Trophoblast cell (in vitro differentiated cells and primary cell): ENCODE data around the gene NT5DC2.

ENCODE experiments used
- DNase-seq, 2 donors: peaks; one replicate each; pipeline ENCODE4 v3.0.0-alpha.2; 2016
- H2AFZ ChIP-seq: 2 replicates; pipeline ENCODE4 v1.6.1; 2013; ENCODE audit warnings: low read length, moderate library complexity, mild to moderate bottlenecking; ENCODE audit not compliant: insufficient read depth, poor library complexity
- H2AK5ac ChIP-seq: 2 replicates; pipeline ENCODE4 v1.6.1; 2013; ENCODE audit warnings: mild to moderate bottlenecking, low read length
- H2BK120ac ChIP-seq: 2 replicates; pipeline ENCODE4 v1.6.1; 2013; ENCODE audit warnings: low read length, mild to moderate bottlenecking, moderate library complexity; ENCODE audit not compliant: insufficient read depth, poor library complexity
- H2BK12ac ChIP-seq: 2 replicates; pipeline ENCODE4 v1.6.1; 2013; ENCODE audit warnings: mild to moderate bottlenecking, low read length, moderate library complexity
- H2BK5ac ChIP-seq: 2 replicates; pipeline ENCODE4 v1.6.1; 2013; ENCODE audit warnings: low read length, low read depth, moderate library complexity, mild to moderate bottlenecking; ENCODE audit not compliant: poor library complexity
- H3K14ac ChIP-seq: 2 replicates; pipeline ENCODE4 v1.6.1; 2013; ENCODE audit warnings: mild to moderate bottlenecking, low read length
- H3K18ac ChIP-seq: 2 replicates; pipeline ENCODE4 v1.6.1; 2013; ENCODE audit warnings: mild to moderate bottlenecking, low read length
- H3K23ac ChIP-seq: 2 replicates; pipeline ENCODE4 v1.6.1; 2013; ENCODE audit warnings: low read length
- H3K27ac ChIP-seq: 2 replicates; pipeline ENCODE4 v1.5.1; 2013; ENCODE audit warnings: low read depth, mild to moderate bottlenecking, inconsistent platforms, low read length, moderate library complexity
- H3K27me3 ChIP-seq: 2 replicates; pipeline ENCODE4 v1.6.1; 2013; ENCODE audit warnings: inconsistent platforms, mild to moderate bottlenecking, low read length, moderate library complexity; ENCODE audit not compliant: insufficient read depth
- H3K36me3 ChIP-seq, 2 experiments: 1 replicate in 1 of 2; 2 replicates in 1 of 2; pipeline ENCODE4 v1.6.1; 2013; ENCODE audit warnings: low read length in 2 of 2, mild to moderate bottlenecking in 2 of 2, moderate library complexity in 1 of 2; ENCODE audit not compliant: insufficient read depth in 2 of 2, control insufficient read depth in 1 of 2
- H3K4ac ChIP-seq: 2 replicates; pipeline ENCODE4 v1.6.1; 2013; ENCODE audit warnings: low read depth, mild to moderate bottlenecking, low read length, moderate library complexity
- H3K4me1 ChIP-seq, 2 experiments: 1 replicate in 1 of 2; 2 replicates in 1 of 2; pipeline ENCODE4 v1.6.1; 2013; ENCODE audit warnings: low read length in 2 of 2, mild to moderate bottlenecking in 2 of 2, moderate library complexity in 1 of 2; ENCODE audit not compliant: insufficient read depth in 2 of 2, control insufficient read depth in 1 of 2
- H3K4me2 ChIP-seq: 2 replicates; pipeline ENCODE4 v1.6.1; 2013; ENCODE audit warnings: inconsistent platforms, mild to moderate bottlenecking, low read length, moderate library complexity
- H3K4me3 ChIP-seq: 2 replicates; pipeline ENCODE4 v1.5.1; 2013; ENCODE audit warnings: mild to moderate bottlenecking, low read depth, low read length, inconsistent platforms
- H3K79me1 ChIP-seq: one replicate; pipeline ENCODE4 v1.6.1; 2013; ENCODE audit warnings: low read length
- H3K79me2 ChIP-seq: 2 replicates; pipeline ENCODE4 v1.6.1; 2013; ENCODE audit warnings: low read length, mild to moderate bottlenecking; ENCODE audit not compliant: control insufficient read depth, insufficient read depth, poor library complexity
- H3K9ac ChIP-seq: 2 replicates; pipeline ENCODE4 v1.6.1; 2013; ENCODE audit warnings: mild to moderate bottlenecking, low read length
- H3K9me3 ChIP-seq: 2 replicates; pipeline ENCODE4 v1.6.1; 2013; ENCODE audit warnings: low read depth, mild to moderate bottlenecking, control low read depth, inconsistent platforms, low read length; ENCODE audit not compliant: insufficient read depth
- H4K12ac ChIP-seq: 2 replicates; pipeline ENCODE4 v1.6.1; 2013; ENCODE audit warnings: low read depth, mild to moderate bottlenecking, low read length, moderate library complexity
- H4K8ac ChIP-seq: 2 replicates; pipeline ENCODE4 v1.6.1; 2013; ENCODE audit warnings: low read depth, mild to moderate bottlenecking, low read length, moderate library complexity
- H4K91ac ChIP-seq: one replicate; pipeline ENCODE4 v1.6.1; 2013; ENCODE audit warnings: low read depth, mild to moderate bottlenecking, low read length, moderate library complexity
- WGBS: extraction: QIAGEN DNeasy Blood & Tissue Kit; methylation state at CpG from one replicate; pipeline ENCODE4 v1.1.7; 2013; ENCODE audit warnings: missing lambda C conversion rate; ENCODE audit not compliant: insufficient read length, insufficient coverage; ENCODE audit errors: extremely low coverage; 5-methylcytosine and 5-hydroxymethylcytosine counted together

NT5DC2 gene

DNA sequence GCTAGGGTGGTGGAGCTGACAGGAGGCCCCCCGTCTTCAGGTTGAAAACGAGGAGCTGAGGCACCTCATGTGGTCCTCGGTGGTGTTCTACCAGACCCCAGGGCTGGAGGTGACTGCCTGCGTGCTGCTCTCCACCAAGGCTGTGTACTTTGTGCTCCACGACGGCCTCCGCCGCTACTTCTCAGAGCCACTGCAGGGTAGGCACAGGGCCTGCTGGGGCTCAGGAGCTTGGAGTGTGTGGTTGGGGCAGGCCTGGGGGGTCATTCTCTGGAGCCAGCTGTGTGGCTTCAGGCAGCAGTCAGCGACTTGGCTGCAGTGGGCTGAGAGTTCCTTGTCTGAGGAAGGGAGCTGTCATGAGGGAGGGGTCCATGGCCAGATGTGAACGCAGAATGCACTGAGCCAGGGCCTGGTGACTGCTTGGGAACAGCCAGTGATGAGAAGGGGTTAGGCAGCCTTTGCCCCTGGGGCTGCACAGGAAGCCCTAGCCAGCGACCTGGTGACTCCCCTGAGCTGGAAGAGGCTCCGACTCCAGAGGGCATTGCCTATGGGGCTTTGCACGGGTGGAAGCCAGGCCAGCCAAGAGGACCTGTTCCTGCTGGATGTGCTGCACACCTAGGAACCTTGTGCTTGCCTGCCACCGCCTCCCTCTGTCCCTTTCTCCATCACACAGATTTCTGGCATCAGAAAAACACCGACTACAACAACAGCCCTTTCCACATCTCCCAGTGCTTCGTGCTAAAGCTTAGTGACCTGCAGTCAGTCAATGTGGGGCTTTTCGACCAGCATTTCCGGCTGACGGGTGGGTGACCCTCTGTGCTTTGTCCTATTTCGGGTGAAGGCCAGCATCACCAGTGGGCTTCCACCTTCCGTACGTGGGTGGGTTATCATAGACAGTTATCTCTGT is 43.4 kb downstream of the NT5DC2 start:
- H2AFZ ChIP-seq: no peak overlapping the region
- no peak overlapping the region for H2BK120ac ChIP-seq
- H3K4ac ChIP-seq: no peak overlapping the region
- H3K79me1 ChIP-seq: no peaks in the 10 kb centered on the region
- no peak for DNase-seq
- no peak overlapping the region for H2BK12ac ChIP-seq
- H3K18ac ChIP-seq: no peak overlapping the region
- H4K8ac ChIP-seq: no peak overlapping the region
- no peak overlapping the region for H2AK5ac ChIP-seq
- no peaks in the 10 kb centered on the region for H3K79me2 ChIP-seq
- no peak overlapping the region for H4K91ac ChIP-seq
- H3K14ac ChIP-seq: no peak overlapping the region
- no peaks in the 10 kb centered on the region for H3K4me1 ChIP-seq
- H3K4me3 ChIP-seq: no peak overlapping the region
- no peak overlapping the region for H2BK5ac ChIP-seq
- no peak overlapping the region for H4K12ac ChIP-seq
- no peak overlapping the region for H3K27ac ChIP-seq
- H3K27me3 ChIP-seq: no peaks in the 10 kb centered on the region
- no CpG with 5 or more reads among the region's 22 CpGs for WGBS
- no peak overlapping the region for H3K9ac ChIP-seq
- H3K4me2 ChIP-seq: no peak overlapping the region
- H3K36me3 ChIP-seq: peaks cover 77 to 78% of the 10 kb centered on the region in 2 experiments
- H3K9me3 ChIP-seq: no peaks in the 10 kb centered on the region
- H3K23ac ChIP-seq: no peak overlapping the region

DNA sequence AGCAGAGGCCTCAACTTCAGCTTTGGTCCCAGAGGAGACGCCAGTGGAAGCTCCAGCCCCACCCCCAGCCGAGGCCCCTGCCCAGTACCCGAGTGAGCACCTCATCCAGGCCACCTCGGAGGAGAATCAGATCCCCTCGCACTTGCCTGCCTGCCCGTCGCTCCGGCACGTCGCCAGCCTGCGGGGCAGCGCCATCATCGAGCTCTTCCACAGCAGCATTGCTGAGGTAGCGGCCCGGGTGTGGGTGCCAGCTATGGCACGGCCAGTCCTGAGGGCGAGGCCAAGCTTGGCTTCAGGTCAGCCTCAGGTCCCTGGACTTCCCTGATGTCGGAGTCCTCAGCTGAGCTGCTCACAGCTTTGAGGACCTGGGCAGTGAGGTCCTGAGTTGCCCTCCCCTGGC is 44.2 kb downstream of the NT5DC2 start:
- Histone ChIP-seq H2BK5ac (no peak overlapping the region), H3K27me3 (no peaks in the 10 kb centered on the region), H3K4me3 (no peak overlapping the region), H3K27ac (no peak overlapping the region), H4K12ac (no peak overlapping the region), H4K8ac (no peak overlapping the region), H2AK5ac (no peak overlapping the region), H3K4ac (no peak overlapping the region), H3K9me3 (no peaks in the 10 kb centered on the region), H4K91ac (no peak overlapping the region), H3K79me1 (no peaks in the 10 kb centered on the region), H3K4me1 (no peaks in the 10 kb centered on the region), H3K23ac (no peak overlapping the region), H3K18ac (no peak overlapping the region), H2BK12ac (no peak overlapping the region), H3K9ac (no peak overlapping the region), H3K79me2 (no peaks in the 10 kb centered on the region), H2AFZ (no peak overlapping the region), H3K14ac (no peak overlapping the region), H3K4me2 (no peak overlapping the region), H3K36me3 (peaks cover 85 to 86% of the 10 kb centered on the region in 2 experiments), H2BK120ac (no peak overlapping the region)
- DNase-seq: no peak
- no CpG with 5 or more reads among the region's 18 CpGs for WGBS

DNA sequence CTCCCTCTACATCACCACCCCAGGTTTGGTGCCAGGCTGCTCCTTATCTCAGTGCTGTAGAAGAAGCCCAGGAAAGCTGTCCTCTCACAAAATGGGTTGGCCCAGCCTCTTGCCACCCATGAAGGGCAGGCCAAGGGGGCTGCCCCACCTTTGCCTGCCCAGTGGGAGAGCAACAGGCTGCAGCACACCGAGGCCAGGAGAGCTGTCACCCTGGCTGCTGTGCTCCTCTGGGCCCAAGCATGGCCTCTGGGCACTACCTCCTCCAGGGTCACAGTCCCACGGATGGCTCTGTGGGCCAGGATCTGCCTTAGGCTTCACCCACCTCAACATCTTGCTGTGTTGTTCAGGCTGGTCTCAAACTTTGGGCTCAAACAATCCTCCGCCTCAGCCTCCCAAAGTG is 44.9 kb downstream of the NT5DC2 start:
- H3K14ac ChIP-seq: no peak overlapping the region
- H3K79me2 ChIP-seq: no peaks in the 10 kb centered on the region
- H2AFZ ChIP-seq: no peak overlapping the region
- H3K36me3 ChIP-seq: peaks cover 87% of the 10 kb centered on the region in 2 experiments
- H3K18ac ChIP-seq: no peak overlapping the region
- whole genome bisulfite sequencing: no CpG with 5 or more reads among the region's 3 CpGs
- H3K4me2 ChIP-seq: no peak overlapping the region
- DNase-seq: no peak
- H2AK5ac ChIP-seq: no peak overlapping the region
- no peaks in the 10 kb centered on the region for H3K9me3 ChIP-seq
- H2BK5ac ChIP-seq: no peak overlapping the region
- no peaks in the 10 kb centered on the region for H3K27me3 ChIP-seq
- H3K9ac ChIP-seq: no peak overlapping the region
- H3K4ac ChIP-seq: no peak overlapping the region
- peaks cover 0 to under 1% of the 10 kb centered on the region in 2 experiments for H3K4me1 ChIP-seq
- no peak overlapping the region for H2BK12ac ChIP-seq
- H3K4me3 ChIP-seq: no peak overlapping the region
- H4K8ac ChIP-seq: no peak overlapping the region
- H3K23ac ChIP-seq: no peak overlapping the region
- H4K91ac ChIP-seq: no peak overlapping the region
- no peak overlapping the region for H2BK120ac ChIP-seq
- H3K79me1 ChIP-seq: no peaks in the 10 kb centered on the region
- no peak overlapping the region for H4K12ac ChIP-seq
- H3K27ac ChIP-seq: no peak overlapping the region

DNA sequence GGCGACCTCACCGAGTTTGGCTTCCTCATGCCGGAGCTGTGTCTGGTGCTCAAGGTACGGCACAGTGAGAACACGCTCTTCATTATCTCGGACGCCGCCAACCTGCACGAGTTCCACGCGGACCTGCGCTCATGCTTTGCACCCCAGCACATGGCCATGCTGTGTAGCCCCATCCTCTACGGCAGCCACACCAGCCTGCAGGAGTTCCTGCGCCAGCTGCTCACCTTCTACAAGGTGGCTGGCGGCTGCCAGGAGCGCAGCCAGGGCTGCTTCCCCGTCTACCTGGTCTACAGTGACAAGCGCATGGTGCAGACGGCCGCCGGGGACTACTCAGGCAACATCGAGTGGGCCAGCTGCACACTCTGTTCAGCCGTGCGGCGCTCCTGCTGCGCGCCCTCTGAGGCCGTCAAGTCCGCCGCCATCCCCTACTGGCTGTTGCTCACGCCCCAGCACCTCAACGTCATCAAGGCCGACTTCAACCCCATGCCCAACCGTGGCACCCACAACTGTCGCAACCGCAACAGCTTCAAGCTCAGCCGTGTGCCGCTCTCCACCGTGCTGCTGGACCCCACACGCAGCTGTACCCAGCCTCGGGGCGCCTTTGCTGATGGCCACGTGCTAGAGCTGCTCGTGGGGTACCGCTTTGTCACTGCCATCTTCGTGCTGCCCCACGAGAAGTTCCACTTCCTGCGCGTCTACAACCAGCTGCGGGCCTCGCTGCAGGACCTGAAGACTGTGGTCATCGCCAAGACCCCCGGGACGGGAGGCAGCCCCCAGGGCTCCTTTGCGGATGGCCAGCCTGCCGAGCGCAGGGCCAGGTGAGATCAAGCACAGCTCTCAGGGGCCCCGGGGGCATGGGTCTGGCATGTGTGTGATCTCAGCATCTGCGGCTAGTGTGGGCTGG is 45.6 kb downstream of the NT5DC2 start:
- Histone ChIP-seq H2BK5ac (no peak overlapping the region), H3K79me2 (no peaks in the 10 kb centered on the region), H3K9ac (no peak overlapping the region), H3K4me3 (peak overlapping the region; percentile 21), H2BK12ac (no peak overlapping the region), H4K12ac (no peak overlapping the region), H3K4me1 (peaks cover 5% of the 10 kb centered on the region in 2 experiments), H3K27me3 (no peaks in the 10 kb centered on the region), H3K79me1 (no peaks in the 10 kb centered on the region), H4K91ac (no peak overlapping the region), H4K8ac (no peak overlapping the region), H3K36me3 (peaks cover 89% of the 10 kb centered on the region in 2 experiments), H3K9me3 (no peaks in the 10 kb centered on the region), H3K4me2 (no peak overlapping the region), H3K4ac (no peak overlapping the region), H3K23ac (no peak overlapping the region), H3K27ac (no peak overlapping the region), H3K14ac (no peak overlapping the region), H3K18ac (no peak overlapping the region), H2BK120ac (no peak overlapping the region), H2AK5ac (no peak overlapping the region), H2AFZ (no peak overlapping the region)
- no peak for DNase-seq
- WGBS: no CpG with 5 or more reads among the region's 59 CpGs
